IPS-18c (cell line): Measurements from ENCODE around the gene CLCN4.

Source experiments
- H3K4me3 ChIP-seq: 2 replicates; pipeline ENCODE4 v1.7.0; 2013; ENCODE audit warnings: low read depth, mild to moderate bottlenecking, low read length, moderate library complexity; ENCODE audit not compliant: insufficient read depth
- H3K9me3 ChIP-seq: one replicate; pipeline ENCODE4 v1.6.1; 2013; ENCODE audit warnings: mild to moderate bottlenecking, low read length, moderate library complexity; ENCODE audit not compliant: control insufficient read depth, insufficient read depth

Gene CLCN4

DNA sequence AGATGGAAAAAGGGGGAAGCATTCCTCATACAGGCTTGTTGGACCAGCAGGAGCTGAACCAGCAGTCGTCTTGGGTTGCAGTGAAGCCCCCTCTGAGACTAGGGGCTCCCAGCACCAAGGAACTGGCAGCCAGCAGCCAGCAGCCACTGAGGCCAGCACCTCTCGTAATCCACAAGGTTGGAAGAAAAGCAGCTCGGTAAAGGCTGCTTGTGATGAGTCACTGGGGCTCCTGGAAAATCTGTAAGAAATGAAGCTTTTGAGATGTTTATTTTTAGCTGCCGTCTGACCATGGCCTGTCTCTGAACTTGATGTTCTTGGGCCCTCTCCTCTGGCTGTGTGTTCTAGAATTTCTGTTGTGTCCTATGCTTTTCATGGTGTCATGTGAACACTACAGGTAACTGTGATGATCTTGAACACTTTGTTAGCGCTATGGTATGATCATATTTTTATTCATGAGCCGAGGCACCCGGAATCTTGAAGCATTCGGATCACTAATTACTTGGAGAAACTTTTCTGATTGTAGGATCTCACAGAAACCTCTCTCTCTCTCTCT lies 18.6 kb downstream of the CLCN4 start:
- H3K9me3 ChIP-seq = peaks cover 17% of the 10 kb centered on the region
- no peak overlapping the region for H3K4me3 ChIP-seq

DNA sequence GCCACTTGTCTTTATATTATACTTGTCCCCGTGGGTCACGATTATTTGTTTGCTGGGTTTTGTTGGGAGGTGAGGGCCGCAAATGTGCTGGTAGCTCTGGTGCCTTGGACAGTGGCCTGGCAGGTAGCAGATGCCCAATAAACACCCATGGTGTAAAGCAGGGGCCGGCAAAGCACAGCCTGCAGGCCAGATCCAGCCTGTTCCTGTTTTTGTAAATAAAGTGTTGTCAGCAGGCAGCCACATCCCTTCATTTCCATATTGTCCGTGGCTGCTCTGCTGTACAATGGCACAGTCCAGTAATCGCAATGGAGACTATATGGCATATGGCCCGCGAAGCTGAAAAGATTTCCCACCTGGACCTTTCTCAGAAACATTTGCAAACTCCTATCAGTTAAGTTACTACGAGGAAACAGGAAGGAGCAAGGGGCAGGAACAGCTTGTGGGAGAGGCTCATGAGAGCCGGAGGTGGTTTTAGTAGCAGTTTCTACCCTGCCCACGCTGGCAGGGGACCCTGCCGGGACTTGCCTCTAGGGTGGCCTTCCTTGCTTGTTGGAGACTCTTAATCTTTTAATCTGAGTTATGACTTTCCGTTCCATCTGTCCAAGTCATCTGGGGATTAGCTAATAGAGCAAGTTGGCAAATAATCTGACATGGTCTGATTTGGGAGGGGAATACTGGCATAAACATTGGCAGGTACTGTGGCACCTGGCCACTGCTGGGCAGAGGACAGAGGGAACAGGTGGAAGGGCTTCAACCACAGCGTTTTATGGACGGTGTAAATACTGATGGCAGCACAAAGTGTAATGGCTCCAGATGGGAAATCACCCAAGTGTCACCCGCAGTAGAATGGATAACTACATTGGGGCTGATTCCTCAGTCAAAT lies 19.6 kb downstream of the CLCN4 start:
- H3K9me3 ChIP-seq = peaks cover 14% of the 10 kb centered on the region
- no peak overlapping the region for H3K4me3 ChIP-seq

DNA sequence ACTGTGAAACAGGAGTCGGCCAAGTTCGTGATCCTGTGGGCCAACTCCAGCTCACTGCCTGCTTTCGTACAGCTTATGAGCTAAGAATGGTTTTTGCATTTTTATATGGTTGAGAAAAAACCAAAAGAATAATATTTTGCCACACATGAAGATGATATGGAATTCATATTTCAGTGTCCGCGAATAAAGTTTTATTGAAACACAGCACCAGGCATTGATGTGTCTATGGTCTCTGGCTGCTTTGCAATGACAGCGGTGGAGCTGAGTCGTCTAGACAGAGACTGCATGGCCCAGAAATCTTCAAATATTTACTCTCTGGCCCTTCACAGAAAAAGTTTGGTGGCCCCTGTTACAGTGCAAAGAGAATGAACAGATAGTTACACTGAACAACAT lies 20.2 kb downstream of the CLCN4 start:
- peaks cover 12% of the 10 kb centered on the region for H3K9me3 ChIP-seq

DNA sequence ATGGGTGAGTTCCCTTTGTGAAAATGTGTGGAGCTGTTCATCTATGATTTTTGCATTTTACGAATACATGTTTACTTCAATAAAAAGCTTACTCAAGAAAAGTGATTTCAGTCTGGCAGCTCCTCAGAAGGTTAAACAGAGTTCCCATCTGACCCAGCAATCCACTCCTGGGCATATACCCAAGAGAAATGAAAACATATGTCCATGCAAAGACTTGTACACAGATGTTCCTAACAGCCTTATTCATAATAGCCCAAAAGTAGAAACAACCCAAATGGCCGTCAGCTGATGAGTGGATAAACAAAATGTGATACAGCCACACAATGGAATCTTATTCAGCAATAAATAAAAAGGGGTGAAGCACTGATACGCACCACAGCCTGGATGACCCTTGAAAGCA lies 20.8 kb downstream of the CLCN4 start:
- H3K4me3 ChIP-seq = no peak overlapping the region

More for the DNA sequence above, 20.2 kb downstream of the CLCN4 start:
- H3K4me3 ChIP-seq = no peak overlapping the region

GRCh38 chrX:10178866-10179463 lies 22.2 kb downstream of the CLCN4 start:
- peaks cover 12% of the 10 kb centered on the region for H3K9me3 ChIP-seq
- no peak overlapping the region for H3K4me3 ChIP-seq

More for the DNA sequence above, 20.8 kb downstream of the CLCN4 start:
- H3K9me3 ChIP-seq = peaks cover 12% of the 10 kb centered on the region

DNA sequence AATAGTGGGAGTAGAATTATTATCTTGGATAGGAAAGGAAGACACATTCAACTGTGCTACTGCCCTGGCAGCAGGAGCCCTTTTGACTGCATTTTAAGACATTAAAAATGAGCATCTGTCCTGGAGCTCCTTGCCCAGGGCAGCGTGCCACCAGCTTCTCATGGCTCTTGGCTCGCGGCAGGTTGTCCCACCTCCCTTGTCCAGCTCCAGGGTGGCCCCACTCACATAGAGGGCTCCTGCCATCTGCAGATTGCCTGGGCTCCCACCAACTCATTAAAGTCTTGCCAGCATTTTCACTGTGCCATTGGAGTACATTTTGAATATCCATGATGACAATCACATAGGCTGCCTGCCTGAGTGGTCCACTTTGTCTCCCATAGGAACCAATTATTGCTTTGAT lies 27.0 kb downstream of the CLCN4 start:
- Histone ChIP-seq H3K9me3 (peaks cover 2% of the 10 kb centered on the region), H3K4me3 (no peak overlapping the region)

DNA sequence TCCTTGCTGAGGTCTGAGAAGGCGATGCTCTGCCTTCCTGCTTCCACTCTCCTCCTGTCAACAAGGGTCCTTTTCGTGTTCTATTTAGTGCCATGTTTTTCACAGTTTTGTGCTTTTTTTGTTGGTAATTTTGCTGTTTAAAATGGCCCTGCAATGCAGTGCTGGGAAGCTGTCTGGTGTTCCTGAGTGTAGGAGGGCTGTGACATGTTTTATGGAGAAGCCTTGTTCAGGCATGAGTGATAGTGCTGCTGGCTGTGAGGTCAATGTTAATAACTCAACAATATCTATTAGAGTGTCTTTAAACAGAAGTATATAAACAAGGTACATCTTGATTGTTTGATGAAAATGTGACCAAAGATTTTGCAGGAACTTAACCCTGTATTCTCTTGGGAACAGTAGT lies 27.6 kb downstream of the CLCN4 start:
- Histone ChIP-seq H3K4me3 (no peak overlapping the region), H3K9me3 (peaks cover 2% of the 10 kb centered on the region)

DNA sequence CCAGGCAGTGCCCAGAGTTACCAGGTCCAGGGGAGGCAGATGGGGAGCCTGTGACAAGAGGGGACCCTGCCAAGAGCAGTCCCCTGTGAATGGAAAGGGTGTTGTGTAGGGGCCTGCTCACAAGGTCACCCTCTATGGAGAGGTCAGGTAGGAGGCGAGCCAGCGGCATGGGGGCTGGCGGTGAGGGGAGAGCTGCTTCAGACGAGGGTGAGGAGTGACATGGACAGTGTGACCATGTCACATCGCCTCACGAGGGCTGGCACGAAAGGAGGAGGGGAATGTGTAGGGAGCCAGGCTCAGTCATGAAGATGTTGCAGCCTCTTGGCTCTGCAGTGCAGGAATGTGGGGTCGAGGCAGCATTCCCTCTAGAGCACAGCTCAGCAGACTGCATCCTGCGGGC lies 29.6 kb downstream of the CLCN4 start:
- H3K9me3 ChIP-seq = peaks cover 3% of the 10 kb centered on the region

GRCh38 chrX:10187421-10187820 lies 30.6 kb downstream of the CLCN4 start:
- Histone ChIP-seq H3K9me3 (peaks cover 5% of the 10 kb centered on the region), H3K4me3 (no peak overlapping the region)

More for the DNA sequence above, 29.6 kb downstream of the CLCN4 start:
- no peak overlapping the region for H3K4me3 ChIP-seq

GRCh38 chrX:10189317-10190268 lies 32.8 kb downstream of the CLCN4 start:
- H3K4me3 ChIP-seq = no peak overlapping the region
- H3K9me3 ChIP-seq = peaks cover 5% of the 10 kb centered on the region

DNA sequence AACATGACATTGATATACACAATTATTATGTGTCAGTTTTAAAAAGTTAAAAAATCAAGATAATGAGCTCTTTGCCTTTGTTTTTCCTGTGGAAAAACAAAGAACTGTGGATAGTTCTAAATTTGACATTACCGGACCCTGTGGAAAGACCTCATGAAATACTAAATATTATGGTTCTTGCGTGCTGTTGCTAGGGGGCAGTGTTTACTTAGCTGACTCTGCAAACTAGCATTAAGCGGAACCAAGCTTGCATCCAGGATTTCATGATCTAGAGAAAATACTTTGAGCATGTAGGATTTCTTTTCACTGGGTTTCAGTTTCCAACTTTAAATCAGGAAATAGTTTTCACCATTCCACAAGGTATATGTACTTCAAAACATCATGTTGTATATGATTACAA lies 33.6 kb downstream of the CLCN4 start:
- Histone ChIP-seq H3K4me3 (no peak overlapping the region), H3K9me3 (peaks cover 5% of the 10 kb centered on the region)

DNA sequence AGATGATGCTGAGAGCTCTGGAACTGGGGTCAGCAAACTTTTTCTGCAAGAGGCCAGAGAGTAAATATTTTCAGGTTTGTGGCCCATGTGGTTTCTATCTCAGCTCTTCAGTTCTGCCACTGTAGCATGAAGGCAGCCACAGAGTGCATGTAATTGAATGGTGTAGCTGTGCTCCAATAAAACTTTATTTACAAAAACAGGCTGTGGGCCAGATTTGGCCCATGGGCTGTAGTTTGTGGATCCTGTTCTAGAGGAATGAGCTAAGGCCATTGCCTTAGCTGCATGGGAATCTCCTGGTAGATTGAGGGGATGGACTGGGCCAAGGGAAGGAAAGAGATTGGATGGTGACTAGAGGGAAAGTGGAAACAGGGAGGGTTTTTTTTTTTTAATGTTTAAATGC lies 36.8 kb downstream of the CLCN4 start:
- H3K4me3 ChIP-seq = no peak overlapping the region

GRCh38 chrX:10195425-10195824 lies 38.6 kb downstream of the CLCN4 start:
- Histone ChIP-seq H3K4me3 (no peak overlapping the region), H3K9me3 (peaks cover 2% of the 10 kb centered on the region)

More for the DNA sequence above, 36.8 kb downstream of the CLCN4 start:
- H3K9me3 ChIP-seq = peaks cover 2% of the 10 kb centered on the region

- Histone ChIP-seq H3K9me3 (peaks cover 5% of the 10 kb centered on the region), H3K4me3 (no peak overlapping the region)
Measured at GRCh38 chrX:10195947-10196346, 39.2 kb downstream of the CLCN4 start.

DNA sequence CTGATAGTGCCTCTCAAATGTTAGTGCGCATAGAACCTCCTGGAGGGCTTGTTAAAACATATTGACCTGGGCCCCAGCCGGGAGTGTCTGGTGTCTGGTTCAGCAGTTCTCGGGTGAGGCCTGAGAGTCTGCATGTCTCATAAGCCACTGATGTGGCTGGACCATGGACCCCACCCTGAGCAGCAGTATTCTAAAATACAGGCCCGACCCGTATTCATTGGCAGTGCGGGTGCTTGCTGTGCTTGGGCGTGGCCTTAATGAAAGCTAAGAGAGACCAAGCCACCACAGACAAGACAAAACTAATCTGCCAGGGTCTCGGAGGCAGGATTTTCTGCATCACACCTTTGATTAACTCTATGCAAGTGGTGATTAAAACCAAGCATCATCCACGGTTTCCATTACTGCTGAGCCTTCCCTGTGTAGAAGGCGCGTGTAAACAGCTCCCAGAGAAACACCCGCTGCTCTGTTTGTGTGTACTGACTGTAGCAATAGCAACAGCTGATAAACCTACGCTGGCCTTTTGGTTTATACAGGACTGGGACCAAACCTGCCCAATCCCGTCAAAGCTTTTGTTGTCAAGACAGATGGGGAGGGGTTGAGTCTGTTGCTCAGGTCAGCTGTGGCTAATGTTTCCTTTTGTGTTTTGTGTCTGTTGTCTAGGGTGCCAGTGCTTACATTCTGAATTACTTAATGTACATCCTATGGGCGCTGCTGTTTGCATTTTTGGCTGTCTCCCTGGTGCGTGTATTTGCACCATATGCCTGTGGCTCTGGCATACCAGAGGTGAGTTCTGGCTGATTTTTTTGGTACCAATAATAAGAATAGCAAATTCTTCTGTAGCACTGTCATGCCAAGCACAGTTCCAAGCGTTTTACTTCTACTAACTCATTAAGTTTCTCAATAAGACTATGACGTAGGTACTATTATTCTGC lies 40.8 kb downstream of the CLCN4 start:
- H3K4me3 ChIP-seq = no peak overlapping the region
- H3K9me3 ChIP-seq = peaks cover 5% of the 10 kb centered on the region

DNA sequence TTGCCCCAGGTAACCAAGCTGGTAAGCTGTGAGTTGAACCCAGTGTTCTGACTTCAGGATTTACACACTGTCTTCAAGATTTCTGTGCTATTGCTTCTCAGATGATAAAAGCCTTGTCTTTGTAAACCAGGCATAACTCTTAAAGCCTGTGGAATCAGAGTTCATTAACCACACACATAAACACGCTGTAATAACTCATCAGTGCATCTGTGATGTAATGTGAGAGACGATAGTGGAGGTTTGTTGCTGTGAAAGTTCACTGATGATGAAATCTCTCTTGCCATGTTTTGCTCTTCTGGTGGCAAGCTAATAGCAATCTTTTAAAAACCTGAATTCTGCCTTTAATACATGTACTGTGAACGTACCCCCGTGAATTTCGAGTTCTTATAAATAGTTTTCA lies 41.5 kb downstream of the CLCN4 start:
- no peak overlapping the region for H3K4me3 ChIP-seq
- H3K9me3 ChIP-seq = peaks cover 5% of the 10 kb centered on the region
